ENCODE data around the gene RALGAPA2.

Gene RALGAPA2

DNA sequence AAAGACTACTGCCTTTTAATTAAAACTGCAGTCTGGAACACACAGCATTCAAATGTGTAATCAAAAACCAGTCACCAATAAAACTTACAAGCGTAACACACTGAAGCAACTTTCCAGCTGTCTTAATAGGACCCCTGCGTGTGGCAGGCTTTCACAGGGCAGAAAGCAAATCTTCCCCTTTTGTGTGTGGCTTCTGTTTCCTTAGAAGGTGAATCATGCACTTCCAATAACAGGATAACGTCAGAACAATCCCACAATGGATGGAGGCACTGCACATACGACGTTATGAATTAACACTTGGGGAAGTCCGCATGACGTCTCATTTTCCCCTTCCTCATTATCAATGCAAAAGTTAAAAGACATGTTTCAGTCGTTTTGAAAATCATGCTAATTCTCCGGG, 299.7 kb downstream of the RALGAPA2 start:
- Histone ChIP-seq H3K9ac (no peak overlapping the region), H3K4me2 (no peak overlapping the region), H3K4me1 (no peaks in the 10 kb centered on the region), H4K20me1 (no peaks in the 10 kb centered on the region), H3K4me3 (no peak overlapping the region), H3K36me3 (peaks cover 13% of the 10 kb centered on the region; the same call in 1 of the 2 replicates), H3K27ac (no peak overlapping the region), H3K27me3 (no peaks in the 10 kb centered on the region), H3K9me3 (no peaks in the 10 kb centered on the region)
- no peak for TF ChIP-seq Cebpa-rat (IDR thresholded peaks at IDR 0.05)

DNA sequence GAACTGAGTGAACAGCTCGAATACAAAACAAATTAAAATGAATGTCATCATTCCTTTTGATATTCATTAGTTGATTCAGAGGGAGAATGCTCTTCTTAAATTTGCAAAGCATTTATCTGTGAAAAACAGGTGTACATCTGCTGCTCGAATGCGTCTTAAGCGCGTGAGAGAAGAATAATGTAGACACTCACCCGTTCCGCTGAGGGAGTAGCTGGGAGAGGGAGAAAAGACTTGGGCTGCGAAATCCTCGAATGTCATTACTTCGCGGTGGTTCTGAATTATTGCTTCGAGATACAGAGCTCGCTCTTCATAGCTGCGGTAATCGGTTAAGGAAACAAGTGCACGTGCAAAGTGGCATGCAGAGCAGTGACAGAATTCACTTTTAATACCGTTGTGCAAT, 300.6 kb downstream of the RALGAPA2 start:
- Histone ChIP-seq H3K4me3 (no peak overlapping the region), H3K4me1 (no peaks in the 10 kb centered on the region), H3K9ac (no peak overlapping the region), H3K27ac (no peak overlapping the region), H3K27me3 (no peaks in the 10 kb centered on the region), H3K9me3 (no peaks in the 10 kb centered on the region), H3K4me2 (no peak overlapping the region), H4K20me1 (no peaks in the 10 kb centered on the region), H3K36me3 (peaks cover 11% of the 10 kb centered on the region; the same call in 1 of the 2 replicates)
- no peak for TF ChIP-seq Cebpa-rat (IDR thresholded peaks at IDR 0.05)

DNA sequence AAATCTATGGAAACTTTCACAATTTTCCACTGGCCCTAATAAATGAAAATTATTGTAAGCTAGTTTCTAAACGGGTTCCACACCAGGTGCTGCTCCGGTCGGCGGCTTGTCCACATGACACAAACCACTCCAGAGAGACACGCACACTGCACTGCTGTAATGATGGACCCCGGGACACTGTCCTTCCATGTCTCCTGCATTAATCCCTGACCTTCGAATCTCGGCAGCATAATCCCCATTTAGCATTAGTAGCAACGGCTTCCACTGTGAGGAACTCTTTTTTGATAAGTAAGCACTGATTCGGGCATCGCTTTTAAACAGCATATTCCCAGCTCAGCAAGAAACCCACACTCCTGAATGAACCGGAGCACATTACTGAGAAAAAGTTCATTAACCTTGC, 301.0 kb downstream of the RALGAPA2 start:
- Histone ChIP-seq H3K9me3 (no peaks in the 10 kb centered on the region), H3K36me3 (peaks cover 10% of the 10 kb centered on the region; the same call in 1 of the 2 replicates), H3K27me3 (no peaks in the 10 kb centered on the region), H4K20me1 (no peaks in the 10 kb centered on the region), H3K4me1 (no peaks in the 10 kb centered on the region), H3K4me2 (no peak overlapping the region), H3K4me3 (no peak overlapping the region), H3K27ac (no peak overlapping the region), H3K9ac (no peak overlapping the region)
- no peak for TF ChIP-seq Cebpa-rat (IDR thresholded peaks at IDR 0.05)

DNA sequence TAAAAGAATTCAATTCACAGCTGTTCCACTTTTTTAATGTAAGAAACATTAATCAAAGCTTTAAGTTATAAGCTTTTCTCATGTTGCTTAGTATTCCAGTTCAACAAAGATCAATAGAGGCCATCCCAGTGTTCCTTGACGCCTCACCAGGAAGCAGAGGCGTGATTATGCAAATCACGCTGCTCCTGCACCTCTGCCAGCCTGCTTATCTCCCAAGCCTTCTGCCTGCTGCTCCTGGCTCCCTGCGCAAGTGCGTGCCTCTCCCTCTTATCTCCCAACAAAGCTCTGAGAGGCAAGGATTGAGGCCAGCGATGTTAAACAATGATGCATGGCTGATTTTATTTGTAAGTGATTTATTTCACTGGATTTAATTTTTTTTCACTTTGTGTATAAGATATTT, 301.8 kb downstream of the RALGAPA2 start:
- TF ChIP-seq Cebpa-rat (IDR thresholded peaks at IDR 0.05): no peak
- H3K9ac ChIP-seq: no peak overlapping the region
- no peaks in the 10 kb centered on the region for H3K9me3 ChIP-seq
- peaks cover 10% of the 10 kb centered on the region; the same call in 1 of the 2 replicates for H3K36me3 ChIP-seq
- no peak overlapping the region for H3K27ac ChIP-seq
- H3K27me3 ChIP-seq: no peaks in the 10 kb centered on the region
- no peak overlapping the region for H3K4me2 ChIP-seq
- no peak overlapping the region for H3K4me3 ChIP-seq
- H3K4me1 ChIP-seq: no peaks in the 10 kb centered on the region
- no peaks in the 10 kb centered on the region for H4K20me1 ChIP-seq

DNA sequence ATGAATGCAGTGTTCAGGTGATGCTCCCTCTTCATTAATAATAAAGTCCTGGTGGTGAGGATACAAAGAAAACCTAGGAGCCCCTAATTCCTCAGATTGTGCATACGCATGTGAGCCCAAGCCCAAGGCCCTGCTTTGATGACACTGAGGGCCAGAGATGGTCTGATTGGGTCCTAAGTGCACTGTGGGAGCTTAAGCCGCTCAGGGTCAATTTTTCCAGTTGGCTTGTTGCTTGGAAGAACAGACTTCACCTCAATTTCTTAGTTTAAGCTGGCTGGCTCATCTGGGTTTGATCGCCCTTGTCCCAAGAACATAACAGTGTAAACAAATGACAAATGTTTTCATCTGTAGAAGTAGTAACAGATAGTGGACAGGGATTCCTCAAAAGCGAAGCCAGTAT, 303.1 kb downstream of the RALGAPA2 start:
- no peak overlapping the region for H3K4me3 ChIP-seq
- H3K36me3 ChIP-seq: peaks cover 10% of the 10 kb centered on the region; the same call in 1 of the 2 replicates
- H3K27ac ChIP-seq: no peak overlapping the region
- H3K4me2 ChIP-seq: no peak overlapping the region
- H4K20me1 ChIP-seq: no peaks in the 10 kb centered on the region
- no peaks in the 10 kb centered on the region for H3K27me3 ChIP-seq
- H3K4me1 ChIP-seq: no peaks in the 10 kb centered on the region
- H3K9me3 ChIP-seq: no peaks in the 10 kb centered on the region
- H3K9ac ChIP-seq: no peak overlapping the region
- TF ChIP-seq Cebpa-rat (IDR thresholded peaks at IDR 0.05): no peak

DNA sequence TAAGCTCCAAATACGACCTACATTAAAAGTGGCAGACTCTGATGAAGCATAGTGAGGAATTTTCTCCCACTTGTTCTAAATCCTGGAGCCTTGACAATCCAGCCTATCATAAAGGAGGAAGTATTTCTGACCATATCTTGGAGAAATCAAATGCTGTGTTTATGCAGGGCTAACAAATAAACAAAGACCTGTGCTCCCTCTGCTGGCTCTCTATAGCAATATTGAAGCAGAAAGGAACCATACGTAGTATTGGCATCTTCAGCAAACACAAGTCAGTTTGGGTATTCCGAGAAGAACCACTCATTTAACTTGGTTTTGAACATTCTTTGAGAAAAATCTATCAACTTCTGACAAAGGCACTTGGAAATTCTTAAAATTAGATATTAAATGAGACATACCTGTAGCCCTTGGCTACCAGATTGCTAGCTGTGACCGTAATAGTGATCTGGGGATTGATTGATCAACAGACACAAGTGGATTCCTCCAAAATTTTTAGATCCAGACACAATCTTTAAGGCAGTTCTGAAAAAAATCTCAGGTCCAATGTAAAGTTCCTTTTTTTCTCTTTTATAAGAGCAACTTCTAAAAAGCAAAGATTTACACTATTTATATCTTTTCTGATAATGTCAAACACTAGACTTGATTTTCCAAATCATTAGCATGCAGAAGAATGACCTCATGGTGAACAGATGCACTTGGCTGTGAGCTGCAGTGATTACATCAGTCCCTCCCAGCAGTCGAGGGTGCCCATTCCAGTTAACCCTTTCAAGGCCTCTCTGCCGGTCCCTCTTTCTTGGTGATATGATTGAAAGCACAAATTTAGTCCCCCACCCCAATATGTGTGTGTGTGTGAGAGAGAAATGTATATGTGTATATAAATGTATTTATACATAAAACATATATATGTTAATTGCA, 304.3 kb downstream of the RALGAPA2 start:
- no peaks in the 10 kb centered on the region for H3K27me3 ChIP-seq
- H3K4me1 ChIP-seq: no peaks in the 10 kb centered on the region
- H3K9me3 ChIP-seq: no peaks in the 10 kb centered on the region
- no peak overlapping the region for H3K4me2 ChIP-seq
- H4K20me1 ChIP-seq: no peaks in the 10 kb centered on the region
- TF ChIP-seq Cebpa-rat (IDR thresholded peaks at IDR 0.05): no peak
- no peak overlapping the region for H3K4me3 ChIP-seq
- peaks cover 10% of the 10 kb centered on the region; the same call in 1 of the 2 replicates for H3K36me3 ChIP-seq
- no peak overlapping the region for H3K9ac ChIP-seq
- H3K27ac ChIP-seq: no peak overlapping the region

DNA sequence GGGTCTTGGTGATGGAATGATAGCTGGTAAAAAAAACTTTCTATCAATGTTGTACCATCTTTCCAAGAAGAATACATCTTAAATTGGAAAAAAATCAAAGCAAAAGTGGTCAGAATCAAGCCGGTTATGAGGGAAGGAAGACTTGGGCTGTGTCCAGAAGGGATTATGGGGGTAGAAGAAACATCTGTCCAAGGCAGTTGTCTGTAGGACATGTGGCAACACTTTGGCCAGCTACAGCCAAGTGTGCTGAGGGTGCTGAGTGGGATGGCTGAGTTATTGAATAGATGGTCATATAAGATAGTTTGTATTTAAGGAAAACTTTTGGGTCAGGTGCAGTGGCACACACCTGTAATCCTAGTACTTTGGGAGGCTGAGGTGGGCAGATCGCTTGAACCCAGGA, 306.1 kb downstream of the RALGAPA2 start:
- no peaks in the 10 kb centered on the region for H3K9me3 ChIP-seq
- no peak overlapping the region for H3K27ac ChIP-seq
- H3K9ac ChIP-seq: no peak overlapping the region
- peaks cover 10% of the 10 kb centered on the region; the same call in 1 of the 2 replicates for H3K36me3 ChIP-seq
- H3K4me3 ChIP-seq: no peak overlapping the region
- no peaks in the 10 kb centered on the region for H3K27me3 ChIP-seq
- no peak for TF ChIP-seq Cebpa-rat (IDR thresholded peaks at IDR 0.05)
- H3K4me2 ChIP-seq: no peak overlapping the region
- no peaks in the 10 kb centered on the region; the same call in 1 of the 2 replicates for H4K20me1 ChIP-seq
- H3K4me1 ChIP-seq: no peaks in the 10 kb centered on the region

DNA sequence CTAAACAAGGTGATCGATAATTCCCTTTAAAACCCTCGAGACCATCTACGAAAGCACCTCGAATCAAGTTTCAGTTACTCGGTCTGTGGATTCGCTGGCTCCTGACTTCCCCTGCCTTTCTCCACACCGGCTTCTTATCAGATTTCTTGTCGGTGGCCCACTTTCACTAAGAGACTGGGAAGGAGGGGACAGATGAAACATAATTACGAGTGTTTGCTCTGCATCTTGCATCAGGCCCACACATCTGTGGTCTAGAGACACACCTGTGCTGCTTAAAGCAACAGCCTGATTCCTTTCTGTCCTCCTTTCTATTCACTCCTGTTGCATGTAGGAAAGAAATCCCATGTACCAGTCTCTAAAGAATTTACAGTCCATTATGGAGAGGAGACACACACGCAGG, 306.8 kb downstream of the RALGAPA2 start:
- no peaks in the 10 kb centered on the region for H3K4me1 ChIP-seq
- no peak overlapping the region for H3K4me2 ChIP-seq
- H3K4me3 ChIP-seq: no peak overlapping the region
- peaks cover 10% of the 10 kb centered on the region; the same call in 1 of the 2 replicates for H3K36me3 ChIP-seq
- H3K27ac ChIP-seq: no peak overlapping the region
- no peaks in the 10 kb centered on the region for H3K27me3 ChIP-seq
- no peaks in the 10 kb centered on the region; the same call in 1 of the 2 replicates for H4K20me1 ChIP-seq
- H3K9me3 ChIP-seq: no peaks in the 10 kb centered on the region
- H3K9ac ChIP-seq: no peak overlapping the region
- TF ChIP-seq Cebpa-rat (IDR thresholded peaks at IDR 0.05): no peak

DNA sequence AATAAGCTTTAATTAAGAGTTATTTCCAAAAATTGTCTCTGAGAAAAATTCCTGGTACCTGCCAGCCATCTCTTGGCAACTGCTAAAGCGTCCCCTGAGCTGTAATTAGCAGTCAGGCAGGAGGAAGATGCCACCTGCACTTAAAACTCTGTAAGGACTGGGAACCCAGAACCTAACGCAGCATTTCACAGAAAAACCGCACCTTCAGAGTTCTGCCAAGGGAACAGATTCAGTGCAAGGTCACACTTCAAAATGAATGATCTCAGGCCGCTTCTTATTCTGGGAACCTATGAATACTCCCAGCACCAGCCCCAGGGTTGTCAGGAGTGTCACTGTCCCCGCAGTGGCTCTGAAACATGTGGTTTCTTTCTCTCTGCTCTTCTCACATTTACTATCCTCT, 307.8 kb downstream of the RALGAPA2 start:
- no peak overlapping the region for H3K27ac ChIP-seq

DNA sequence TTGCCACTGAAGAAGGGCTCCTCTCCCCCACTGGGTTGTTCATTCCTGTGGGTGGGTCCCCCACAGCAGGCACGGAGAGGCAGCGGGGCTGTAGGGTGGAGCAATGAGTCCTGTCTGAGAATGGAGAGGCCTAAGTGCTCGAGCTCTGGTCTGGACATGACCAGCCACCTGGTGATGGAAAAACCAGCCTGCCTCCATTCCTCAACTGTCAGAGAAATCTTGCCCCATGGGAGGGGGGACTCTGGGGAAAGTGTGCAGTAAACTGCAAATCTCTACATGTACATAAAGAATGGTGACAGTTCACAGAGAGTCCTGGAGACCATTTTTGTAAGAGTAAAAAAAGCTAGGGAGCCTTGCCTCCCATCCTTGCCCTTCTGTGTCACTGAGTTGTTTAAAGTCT, 310.5 kb downstream of the RALGAPA2 start:
- Histone ChIP-seq H3K9me3 (no peaks in the 10 kb centered on the region), H3K9ac (no peak overlapping the region), H3K4me3 (no peak overlapping the region), H3K27ac (no peak overlapping the region), H3K36me3 (peaks cover 8% of the 10 kb centered on the region; the same call in 1 of the 2 replicates), H3K4me1 (no peaks in the 10 kb centered on the region), H3K27me3 (no peaks in the 10 kb centered on the region), H3K4me2 (no peak overlapping the region), H4K20me1 (no peaks in the 10 kb centered on the region; the same call in 1 of the 2 replicates)
- no peak for TF ChIP-seq Cebpa-rat (IDR thresholded peaks at IDR 0.05)

More for the DNA sequence above, 307.8 kb downstream of the RALGAPA2 start:
- Histone ChIP-seq H3K9ac (no peak overlapping the region), H3K4me2 (no peak overlapping the region), H3K4me3 (no peak overlapping the region), H3K36me3 (peaks cover 10% of the 10 kb centered on the region; the same call in 1 of the 2 replicates), H4K20me1 (no peaks in the 10 kb centered on the region; the same call in 1 of the 2 replicates), H3K27me3 (no peaks in the 10 kb centered on the region), H3K4me1 (no peaks in the 10 kb centered on the region), H3K9me3 (no peaks in the 10 kb centered on the region)
- TF ChIP-seq Cebpa-rat (IDR thresholded peaks at IDR 0.05): no peak
